MG63 (cell line): ENCODE results near the gene GSTK1. TPM values are rescaled to one million over a fixed set of nuclear protein-coding genes. Genes with fewer than 3 reads are reported as not detected.

ENCODE experiments used
- DNase-seq: peaks from one replicate; pipeline ENCODE4 v3.0.0-alpha.2; 2020
- H3K27me3 ChIP-seq: fragments of 250-450 bp; sonication (Bioruptor Pico); 2 replicates; pipeline ENCODE4 v1.5.1; 2020; ENCODE audit warnings: mild to moderate bottlenecking, moderate library complexity
- H3K36me3 ChIP-seq: fragments of 250-450 bp; sonication (Bioruptor Pico); 2 replicates; pipeline ENCODE4 v1.5.1; 2020; ENCODE audit warnings: mild to moderate bottlenecking, moderate library complexity
- H3K4me3 ChIP-seq: fragments of 250-450 bp; sonication (Bioruptor Pico); 2 replicates; pipeline ENCODE4 v1.5.1; 2020; ENCODE audit warnings: mild to moderate bottlenecking, moderate library complexity
- H3K9me3 ChIP-seq: fragments of 250-450 bp; sonication (Bioruptor Pico); 2 replicates; pipeline ENCODE4 v1.5.1; 2020; ENCODE audit warnings: mild to moderate bottlenecking, moderate library complexity
- total RNA-seq: library from RNA; depleted of rRNA; stranded (reverse); fragments of >200 nt; shearing (Covaris generic); gene quantifications from 2 replicates; pipeline ENCODE4 v1.2.3, GENCODE V29; 2014; ENCODE audit warnings: low replicate concordance

Gene GSTK1
- total RNA-seq, 1 experiment from 2014 or later, result 47.3 TPM

- Histone ChIP-seq H3K9me3 (peaks cover 3% of the 10 kb centered on the region), H3K27me3 (no peaks in the 10 kb centered on the region)
- no peak for DNase-seq
Measured at GRCh38 chr7:143234533-143234875, 28.7 kb upstream of the GSTK1 start.

DNA sequence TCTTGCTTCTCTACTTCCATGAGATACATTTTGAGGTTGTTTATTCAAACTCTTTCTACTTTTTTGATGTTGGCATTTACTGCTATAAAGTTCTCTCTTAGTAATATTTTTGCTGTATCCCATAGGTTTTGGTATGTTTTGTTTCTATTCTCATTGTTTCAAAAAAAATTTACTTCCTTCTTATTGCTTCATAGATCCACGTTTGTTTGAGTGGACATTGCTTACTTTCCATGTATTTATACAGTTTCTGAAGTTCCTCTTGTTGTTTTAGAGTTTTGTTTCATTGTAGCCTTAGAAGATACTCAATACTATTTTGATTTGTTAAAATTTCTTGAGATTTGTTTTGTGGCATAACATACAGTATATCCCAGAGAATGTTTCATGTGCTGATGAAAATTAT lies 27.7 kb upstream of the GSTK1 start:
- Histone ChIP-seq H3K9me3 (peaks cover 3% of the 10 kb centered on the region), H3K4me3 (no peak overlapping the region), H3K27me3 (no peaks in the 10 kb centered on the region), H3K36me3 (no peaks in the 10 kb centered on the region)
- no peak for DNase-seq

More at GRCh38 chr7:143234533-143234875, 28.7 kb upstream of the GSTK1 start:
- Histone ChIP-seq H3K4me3 (no peak overlapping the region), H3K36me3 (no peaks in the 10 kb centered on the region)

GRCh38 chr7:143236408-143236990 lies 26.7 kb upstream of the GSTK1 start:
- no peaks in the 10 kb centered on the region for H3K27me3 ChIP-seq
- H3K9me3 ChIP-seq, result peaks cover 3% of the 10 kb centered on the region
- H3K36me3 ChIP-seq, result no peaks in the 10 kb centered on the region
- DNase-seq, result no peak
- no peak overlapping the region for H3K4me3 ChIP-seq

DNA sequence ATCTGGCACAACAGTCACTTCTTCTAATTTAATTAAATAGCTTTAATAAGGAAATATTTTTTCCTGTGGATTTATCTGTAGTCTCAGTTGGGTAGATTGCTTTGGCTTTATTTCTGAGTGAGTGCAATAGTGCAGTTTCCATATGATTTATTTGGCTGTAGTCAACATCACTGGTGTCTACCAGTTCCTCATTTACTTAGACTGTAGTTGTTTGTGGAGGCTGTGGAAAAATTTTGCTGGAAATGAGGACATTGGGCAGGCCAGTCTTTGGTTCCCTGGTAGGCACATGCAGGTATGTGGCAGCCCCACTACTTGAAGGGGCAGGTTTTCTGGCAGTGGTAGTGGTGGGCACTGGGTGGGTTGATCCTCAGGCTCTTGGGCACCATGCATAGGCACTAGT lies 25.9 kb upstream of the GSTK1 start:
- Histone ChIP-seq H3K36me3 (no peaks in the 10 kb centered on the region), H3K9me3 (peaks cover 3% of the 10 kb centered on the region), H3K27me3 (no peaks in the 10 kb centered on the region), H3K4me3 (no peak overlapping the region)
- DNase-seq, result no peak

DNA sequence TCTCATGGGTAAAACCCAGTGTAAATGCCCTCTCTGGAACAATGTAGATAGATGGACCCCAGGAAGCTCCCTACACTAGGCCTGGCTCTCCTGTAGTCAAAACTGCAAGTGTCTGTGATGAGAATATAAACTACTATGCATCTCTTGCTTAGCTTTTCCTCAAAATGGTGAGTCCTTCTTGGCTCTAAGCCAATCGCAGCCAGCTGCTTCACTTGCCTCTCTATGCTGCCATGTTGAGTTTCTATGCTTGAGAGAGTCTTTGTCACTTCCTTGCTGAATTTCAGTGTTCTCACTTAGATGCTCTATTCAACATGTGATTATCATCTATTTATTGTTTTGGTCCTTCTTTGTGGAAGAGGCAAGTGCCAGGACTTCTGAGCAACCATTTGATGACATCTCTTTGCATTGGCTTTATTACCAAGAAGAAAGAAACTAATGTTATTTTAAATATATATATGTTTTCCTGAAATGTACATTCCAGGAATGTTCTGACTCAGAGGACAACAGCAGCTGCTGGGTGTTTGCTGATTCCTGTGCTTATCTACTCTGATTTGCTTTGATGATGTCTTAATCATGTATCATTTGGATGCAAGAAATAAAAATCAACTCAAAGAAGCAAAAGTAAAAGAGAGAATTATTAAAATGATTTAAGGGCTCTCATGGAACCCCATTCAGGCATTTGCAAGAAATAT lies 24.8 kb upstream of the GSTK1 start:
- no peak for DNase-seq
- Histone ChIP-seq H3K9me3 (peaks cover 3% of the 10 kb centered on the region), H3K27me3 (no peaks in the 10 kb centered on the region), H3K36me3 (no peaks in the 10 kb centered on the region), H3K4me3 (no peak overlapping the region)

- Histone ChIP-seq H3K4me3 (no peak overlapping the region), H3K36me3 (no peaks in the 10 kb centered on the region), H3K27me3 (no peaks in the 10 kb centered on the region), H3K9me3 (peaks cover 3% of the 10 kb centered on the region)
- DNase-seq, result no peak
Measured at GRCh38 chr7:143239813-143240212, 23.4 kb upstream of the GSTK1 start.

DNA sequence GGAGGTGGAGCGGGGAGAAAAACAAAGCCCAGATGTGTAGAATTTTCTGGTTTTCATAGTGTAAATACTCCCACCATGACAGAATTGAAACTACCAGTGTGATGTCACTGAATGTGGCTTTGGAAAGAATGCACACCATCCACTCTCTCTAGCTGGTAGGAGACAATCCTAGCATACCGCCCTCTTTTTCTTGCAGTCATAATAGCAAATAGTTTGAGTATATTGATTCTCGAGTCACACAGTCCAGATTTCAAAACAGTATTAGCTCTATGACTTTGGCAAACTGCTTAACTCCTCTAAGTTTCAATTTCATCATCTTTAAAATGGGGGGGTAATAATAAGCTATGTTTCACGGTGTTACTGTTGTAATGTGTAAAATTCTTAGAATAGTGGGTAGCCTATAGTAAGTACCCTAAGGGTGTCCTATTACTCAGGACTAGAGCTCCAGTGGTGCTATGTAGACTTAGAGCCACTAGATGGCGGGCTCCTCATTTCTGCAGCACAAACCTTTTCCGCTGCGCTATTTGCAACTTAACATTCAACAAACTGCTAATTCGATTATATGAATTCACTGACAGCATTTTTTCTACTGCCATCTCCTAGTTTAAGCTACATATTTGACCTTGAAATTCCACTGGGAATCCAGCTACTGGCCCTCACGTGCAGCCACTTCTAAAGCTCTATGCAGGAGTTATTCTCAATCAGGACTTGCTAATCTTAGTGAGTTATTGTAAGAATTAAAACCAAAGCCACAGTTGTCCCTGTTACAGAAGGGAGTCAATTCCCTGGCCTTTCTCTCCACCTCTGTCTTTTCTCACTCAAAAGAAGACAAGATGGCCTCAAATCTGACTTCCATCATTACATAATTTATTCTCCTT lies 22.7 kb upstream of the GSTK1 start:
- no peaks in the 10 kb centered on the region for H3K36me3 ChIP-seq
- H3K4me3 ChIP-seq, result no peak overlapping the region
- peaks cover under 1% of the 10 kb centered on the region for H3K9me3 ChIP-seq
- DNase-seq, result peak; percentile 32
- H3K27me3 ChIP-seq, result no peaks in the 10 kb centered on the region

DNA sequence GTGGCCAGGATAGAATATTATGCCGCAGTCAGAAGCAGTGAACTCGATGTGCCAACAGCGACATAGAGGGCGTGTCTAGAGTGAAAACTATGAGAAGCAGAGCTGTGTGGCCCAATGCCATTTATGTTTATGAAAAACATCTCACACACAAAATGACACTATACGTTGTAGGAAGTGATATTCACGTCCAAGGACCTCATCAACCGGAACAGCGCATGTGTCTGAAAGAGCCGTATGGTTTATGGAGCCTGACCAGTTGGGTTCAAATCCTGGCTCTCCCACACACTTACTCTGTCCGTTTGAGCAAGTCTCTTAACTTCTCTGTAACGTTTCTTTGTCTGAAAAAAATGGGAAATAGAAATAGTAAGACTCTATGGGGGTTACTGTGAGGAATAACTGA lies 20.9 kb upstream of the GSTK1 start:
- Histone ChIP-seq H3K36me3 (no peaks in the 10 kb centered on the region), H3K4me3 (no peak overlapping the region), H3K27me3 (no peaks in the 10 kb centered on the region), H3K9me3 (peaks cover 5% of the 10 kb centered on the region)
- DNase-seq, result no peak

DNA sequence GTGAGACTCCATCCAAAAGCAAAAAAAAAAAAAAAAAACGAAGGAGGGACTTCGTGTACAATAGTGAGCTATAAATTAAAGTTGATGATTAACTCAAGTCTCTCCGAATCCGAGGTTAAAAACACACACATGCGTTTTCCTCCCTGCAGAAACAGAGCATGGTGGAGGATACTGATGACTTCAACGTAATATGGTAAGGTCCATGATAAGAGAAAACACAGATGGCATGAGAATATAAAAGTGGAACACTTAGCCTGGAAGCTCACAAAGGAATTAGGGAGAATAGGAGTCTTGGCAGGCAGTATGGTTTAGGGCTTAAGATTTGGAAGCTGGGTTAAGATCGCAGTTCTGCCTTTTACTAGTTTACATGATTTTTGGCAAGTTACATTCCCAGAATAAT lies 20.1 kb upstream of the GSTK1 start:
- no peak for DNase-seq
- no peaks in the 10 kb centered on the region for H3K27me3 ChIP-seq

DNA sequence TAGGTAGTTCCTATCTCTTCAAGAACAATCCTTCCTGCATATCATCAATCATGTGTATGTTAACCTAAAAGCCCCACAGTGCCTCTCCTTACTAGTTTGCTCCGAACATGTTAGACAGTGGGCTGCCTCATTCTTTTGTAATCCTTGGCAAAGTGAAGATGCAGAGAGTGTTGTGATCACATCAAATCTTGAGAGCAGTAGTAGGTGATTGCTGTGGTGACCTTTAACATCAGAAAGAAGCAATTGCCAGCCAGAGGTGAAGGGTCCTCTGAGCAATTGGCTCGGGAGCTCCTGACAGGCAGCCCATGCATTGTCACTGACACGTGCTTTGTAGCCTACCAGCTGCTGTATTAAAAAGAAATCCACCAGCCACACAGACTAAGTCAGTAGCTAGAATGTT lies 19.6 kb upstream of the GSTK1 start:
- Histone ChIP-seq H3K27me3 (no peaks in the 10 kb centered on the region), H3K36me3 (no peaks in the 10 kb centered on the region), H3K4me3 (no peak overlapping the region), H3K9me3 (peaks cover 5% of the 10 kb centered on the region)
- DNase-seq, result no peak

More for the DNA sequence above, 20.1 kb upstream of the GSTK1 start:
- peaks cover 5% of the 10 kb centered on the region for H3K9me3 ChIP-seq
- no peak overlapping the region for H3K4me3 ChIP-seq
- no peaks in the 10 kb centered on the region for H3K36me3 ChIP-seq

DNA sequence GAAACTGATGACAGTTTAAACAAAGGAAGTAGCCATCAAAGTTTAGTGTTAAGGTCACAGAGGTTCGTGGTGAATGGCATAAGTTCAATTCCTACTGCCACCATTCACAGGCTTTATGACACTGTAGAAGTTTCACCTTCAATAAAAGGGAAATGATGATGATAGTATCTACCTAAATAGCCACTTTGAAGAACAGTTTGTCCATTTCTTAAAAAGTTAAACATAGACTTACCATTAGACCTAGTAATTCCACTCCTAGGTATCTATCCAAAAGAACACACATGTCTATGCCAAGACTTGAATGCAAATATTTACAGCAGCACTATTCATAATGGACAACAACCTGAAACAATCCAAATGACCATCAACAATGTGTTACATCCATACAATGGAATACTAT lies 18.9 kb upstream of the GSTK1 start:
- no peaks in the 10 kb centered on the region for H3K36me3 ChIP-seq
- H3K27me3 ChIP-seq, result no peaks in the 10 kb centered on the region
- H3K9me3 ChIP-seq, result peaks cover 5% of the 10 kb centered on the region
- DNase-seq, result no peak
- no peak overlapping the region for H3K4me3 ChIP-seq

- Histone ChIP-seq H3K4me3 (no peak overlapping the region), H3K27me3 (no peaks in the 10 kb centered on the region), H3K36me3 (no peaks in the 10 kb centered on the region), H3K9me3 (peaks cover 5% of the 10 kb centered on the region)
- no peak for DNase-seq
Measured at GRCh38 chr7:143245123-143245522, 18.1 kb upstream of the GSTK1 start.

DNA sequence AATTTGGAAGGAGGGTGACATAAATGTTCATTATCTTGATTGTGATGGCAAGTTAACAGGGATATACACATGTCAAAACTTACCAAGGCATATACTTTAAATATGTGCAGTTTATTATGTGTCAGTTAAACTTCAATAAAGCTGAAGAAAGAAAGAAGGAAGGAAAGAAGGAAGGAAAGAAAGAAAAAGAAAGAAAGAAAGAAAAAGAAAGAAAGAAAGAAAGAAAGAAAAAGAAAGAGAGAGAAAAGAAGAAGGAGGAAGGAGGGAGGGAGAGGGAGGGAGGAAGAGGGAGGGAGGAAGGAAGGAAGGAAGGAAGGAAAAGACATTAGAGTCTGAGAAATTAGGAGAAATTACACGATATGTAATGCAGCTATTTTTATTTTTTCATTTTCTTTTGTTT lies 15.9 kb upstream of the GSTK1 start:
- no peaks in the 10 kb centered on the region for H3K27me3 ChIP-seq
- no peaks in the 10 kb centered on the region for H3K36me3 ChIP-seq
- H3K9me3 ChIP-seq, result peaks cover 5% of the 10 kb centered on the region
- H3K4me3 ChIP-seq, result no peak overlapping the region
- no peak for DNase-seq

GRCh38 chr7:143248761-143249354 lies 14.4 kb upstream of the GSTK1 start:
- Histone ChIP-seq H3K36me3 (no peaks in the 10 kb centered on the region), H3K27me3 (no peaks in the 10 kb centered on the region), H3K4me3 (no peak overlapping the region), H3K9me3 (peaks cover 5% of the 10 kb centered on the region)
- DNase-seq, result no peak

- no peaks in the 10 kb centered on the region for H3K36me3 ChIP-seq
- no peaks in the 10 kb centered on the region for H3K27me3 ChIP-seq
- DNase-seq, result no peak
- no peak overlapping the region for H3K4me3 ChIP-seq
- H3K9me3 ChIP-seq, result peaks cover 5% of the 10 kb centered on the region
Measured at GRCh38 chr7:143250199-143250598, 13.0 kb upstream of the GSTK1 start.

- Histone ChIP-seq H3K4me3 (no peak overlapping the region), H3K36me3 (no peaks in the 10 kb centered on the region), H3K9me3 (peaks cover 2% of the 10 kb centered on the region), H3K27me3 (no peaks in the 10 kb centered on the region)
- DNase-seq, result no peak
Measured at GRCh38 chr7:143250822-143251221, 12.4 kb upstream of the GSTK1 start.

- Histone ChIP-seq H3K36me3 (no peaks in the 10 kb centered on the region), H3K9me3 (no peaks in the 10 kb centered on the region), H3K27me3 (no peaks in the 10 kb centered on the region), H3K4me3 (no peak overlapping the region)
- no peak for DNase-seq
Measured at GRCh38 chr7:143252006-143252405, 11.2 kb upstream of the GSTK1 start.
